Coronary artery (tissue), 2 donors: ENCODE measurements around the gene SFXN1.

ENCODE experiments used
- DNase-seq: peaks from one replicate; pipeline ENCODE4 v3.0.0-alpha.2; 2017; ENCODE audit warnings: low spot score
- H3K27ac ChIP-seq, 2 donors: fragments of 200-600 bp; sonication (generic); one replicate each; pipeline ENCODE4 v1.5.1; 2016 to 2019
- H3K4me3 ChIP-seq: fragments of 200-600 bp; sonication (generic); 2 replicates; pipeline ENCODE4 v1.5.1; 2016; ENCODE audit warnings: mild to moderate bottlenecking, moderate library complexity
- CTCF ChIP-seq: fragments of 200-600 bp; sonication (generic); IDR thresholded peaks from one replicate; pipeline ENCODE4 v1.5.1; 2019; ENCODE audit warnings: antibody characterized with exemption

Gene SFXN1

GRCh38 chr5:175550055-175550805 is 71.9 kb downstream of the SFXN1 start:
- no peak overlapping the region for H3K27ac ChIP-seq
- TF ChIP-seq CTCF, result no peak
- H3K4me3 ChIP-seq, result no peak overlapping the region
- no peak for DNase-seq

GRCh38 chr5:175551266-175551665 is 72.9 kb downstream of the SFXN1 start:
- no peak overlapping the region for H3K4me3 ChIP-seq
- no peak for DNase-seq
- H3K27ac ChIP-seq, result peak overlapping the region in 1 of 2 donors; percentile 2
- no peak for TF ChIP-seq CTCF

GRCh38 chr5:175554296-175554695 is 75.9 kb downstream of the SFXN1 start:
- TF ChIP-seq CTCF, result no peak
- DNase-seq, result no peak
- no peak overlapping the region for H3K27ac ChIP-seq
- H3K4me3 ChIP-seq, result no peak overlapping the region

GRCh38 chr5:175555168-175555785 is 76.9 kb downstream of the SFXN1 start:
- no peak for TF ChIP-seq CTCF

GRCh38 chr5:175556794-175557193 is 78.4 kb downstream of the SFXN1 start:
- DNase-seq, result no peak
- Histone ChIP-seq H3K4me3 (no peak overlapping the region), H3K27ac (no peak overlapping the region)
- TF ChIP-seq CTCF, result no peak

More at GRCh38 chr5:175555168-175555785, 76.9 kb downstream of the SFXN1 start:
- Histone ChIP-seq H3K27ac (no peak overlapping the region), H3K4me3 (no peak overlapping the region)
- DNase-seq, result no peak

- Histone ChIP-seq H3K27ac (no peak overlapping the region), H3K4me3 (no peak overlapping the region)
- no peak for TF ChIP-seq CTCF
- no peak for DNase-seq
These were observed 79.4 kb downstream of the SFXN1 start for GRCh38 chr5:175557778-175558177.
